ENCODE results near the gene SNX19.
"Not testable (repeated sequence)": the region's sequence is repeated elsewhere in the genome, so short reads cannot be mapped to it uniquely, and the experiment has no call there.

The SNX19 gene

DNA sequence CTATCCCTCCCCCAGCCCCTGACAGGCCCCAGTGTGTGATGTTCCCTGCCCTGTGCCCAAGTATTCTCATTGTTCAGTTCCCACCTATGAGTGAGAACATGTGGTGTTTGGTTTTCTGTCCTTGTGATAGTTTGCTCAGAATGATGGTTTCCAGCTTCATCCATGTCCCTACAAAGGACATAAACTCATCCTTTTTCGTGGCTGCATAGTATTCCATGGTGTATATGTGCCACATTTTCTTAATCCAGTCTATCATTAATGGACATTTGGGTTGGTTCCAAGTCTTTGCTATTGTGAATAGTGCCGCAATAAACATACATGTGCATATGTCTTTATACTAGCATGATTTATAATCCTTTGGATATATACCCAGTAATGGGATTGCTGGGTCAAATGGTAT lies 60.6 kb downstream of the SNX19 start:
- not testable (repeated sequence) for H3K4me3 ChIP-seq (ENCODE audit: low read length); DNase-seq (ENCODE audit: low read depth, low spot score)

DNA sequence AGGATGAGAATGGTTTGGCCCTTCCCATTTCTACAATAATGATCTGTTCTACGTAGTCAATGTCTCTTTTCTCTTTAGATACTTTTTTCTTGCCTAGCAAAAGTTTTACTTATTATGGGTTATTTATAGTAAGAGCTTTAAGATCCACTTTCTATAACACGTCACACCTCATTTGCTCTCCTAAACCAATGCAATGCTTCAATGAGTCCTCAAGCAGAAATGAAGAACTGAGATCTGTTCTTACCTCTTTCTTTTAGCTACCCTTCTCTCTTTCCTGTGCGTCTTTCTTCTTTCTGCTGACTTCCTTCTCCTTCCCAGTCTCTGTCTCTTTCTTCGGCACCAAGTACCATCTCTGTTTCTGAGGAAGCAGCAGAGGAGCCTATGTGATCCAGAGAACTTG lies 61.8 kb downstream of the SNX19 start:
- no peak overlapping the region for H3K4me3 ChIP-seq (ENCODE audit: low read length)
- DNase-seq (ENCODE audit: low read depth, low spot score), result no peak

DNA sequence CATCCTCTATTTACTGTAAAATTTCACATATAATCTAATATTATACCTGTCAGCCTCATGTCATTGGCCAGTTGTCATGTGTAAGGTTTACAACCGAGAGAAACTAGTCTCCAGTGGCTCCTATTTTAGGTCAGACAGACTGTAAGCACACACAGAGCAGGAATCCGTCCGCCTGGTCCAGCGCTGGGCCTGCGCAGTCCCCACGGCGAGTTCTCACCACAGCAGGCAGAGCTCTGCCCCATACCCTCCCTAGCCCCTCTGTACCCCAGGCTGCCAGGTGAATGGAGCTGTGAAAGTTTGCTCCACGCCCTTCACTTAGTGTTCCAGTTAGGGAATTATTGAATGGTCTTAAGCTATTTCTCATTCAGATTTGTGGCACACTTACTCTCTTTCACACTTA lies 63.7 kb downstream of the SNX19 start:
- DNase-seq (ENCODE audit: low read depth, low spot score), result no peak
- H3K4me3 ChIP-seq (ENCODE audit: low read length), result no peak overlapping the region

DNA sequence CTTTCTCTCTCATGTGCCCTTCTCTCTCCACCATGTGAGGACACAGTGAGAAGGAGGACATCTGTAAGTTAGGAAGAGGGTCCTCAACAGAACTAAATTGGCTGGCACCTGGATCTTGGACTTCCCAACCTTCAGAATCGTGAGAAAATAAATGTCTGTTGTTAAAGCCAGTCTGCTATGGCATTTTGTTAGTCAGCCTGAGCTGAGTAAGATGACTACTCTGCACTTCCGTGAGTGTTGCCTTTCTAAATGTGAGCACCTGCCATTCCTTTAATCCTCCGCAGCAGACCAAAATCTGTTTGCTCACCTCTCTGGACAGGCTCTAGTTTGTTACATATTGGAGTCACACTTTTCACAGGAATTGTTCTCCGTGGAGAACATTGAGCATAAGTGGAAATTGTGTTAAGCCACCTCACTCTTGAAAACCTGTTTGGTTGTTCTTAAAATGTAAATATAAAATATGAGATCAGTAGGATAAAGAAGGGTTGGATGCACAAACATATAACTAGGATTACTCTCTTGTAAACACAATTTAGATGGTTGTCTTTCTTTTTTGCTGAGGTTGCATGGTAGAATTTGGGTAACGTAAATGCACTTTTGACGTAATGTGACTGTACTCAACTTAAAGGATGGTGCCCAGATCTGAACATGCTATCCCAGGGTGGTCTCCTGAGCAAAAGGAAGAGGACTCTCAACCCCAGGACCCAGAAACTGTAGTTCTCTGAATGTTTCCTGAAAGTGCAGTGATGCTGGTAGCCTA lies 65.9 kb downstream of the SNX19 start:
- H3K4me3 ChIP-seq (ENCODE audit: low read length), result no peak overlapping the region
- DNase-seq (ENCODE audit: low read depth, low spot score), result no peak

DNA sequence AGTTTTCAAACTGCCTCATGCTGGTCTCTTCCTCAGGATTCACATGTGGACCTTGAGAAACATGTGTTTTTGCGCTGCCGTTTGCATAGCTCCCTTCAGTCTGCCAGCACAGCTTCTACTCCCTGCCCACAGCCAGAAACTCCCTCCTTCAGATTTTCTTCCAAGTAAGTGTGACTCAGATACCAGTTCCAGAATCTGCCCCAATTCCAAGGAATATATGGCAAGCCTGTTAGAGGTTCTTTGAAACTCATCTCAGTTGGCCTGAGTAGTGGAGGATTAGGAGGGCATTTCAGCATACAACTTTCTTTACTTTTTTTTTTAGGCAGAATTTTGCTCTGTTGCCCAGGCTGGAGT lies 67.1 kb downstream of the SNX19 start:
- DNase-seq (ENCODE audit: low read depth, low spot score), result no peak
- no peak overlapping the region for H3K4me3 ChIP-seq (ENCODE audit: low read length)

DNA sequence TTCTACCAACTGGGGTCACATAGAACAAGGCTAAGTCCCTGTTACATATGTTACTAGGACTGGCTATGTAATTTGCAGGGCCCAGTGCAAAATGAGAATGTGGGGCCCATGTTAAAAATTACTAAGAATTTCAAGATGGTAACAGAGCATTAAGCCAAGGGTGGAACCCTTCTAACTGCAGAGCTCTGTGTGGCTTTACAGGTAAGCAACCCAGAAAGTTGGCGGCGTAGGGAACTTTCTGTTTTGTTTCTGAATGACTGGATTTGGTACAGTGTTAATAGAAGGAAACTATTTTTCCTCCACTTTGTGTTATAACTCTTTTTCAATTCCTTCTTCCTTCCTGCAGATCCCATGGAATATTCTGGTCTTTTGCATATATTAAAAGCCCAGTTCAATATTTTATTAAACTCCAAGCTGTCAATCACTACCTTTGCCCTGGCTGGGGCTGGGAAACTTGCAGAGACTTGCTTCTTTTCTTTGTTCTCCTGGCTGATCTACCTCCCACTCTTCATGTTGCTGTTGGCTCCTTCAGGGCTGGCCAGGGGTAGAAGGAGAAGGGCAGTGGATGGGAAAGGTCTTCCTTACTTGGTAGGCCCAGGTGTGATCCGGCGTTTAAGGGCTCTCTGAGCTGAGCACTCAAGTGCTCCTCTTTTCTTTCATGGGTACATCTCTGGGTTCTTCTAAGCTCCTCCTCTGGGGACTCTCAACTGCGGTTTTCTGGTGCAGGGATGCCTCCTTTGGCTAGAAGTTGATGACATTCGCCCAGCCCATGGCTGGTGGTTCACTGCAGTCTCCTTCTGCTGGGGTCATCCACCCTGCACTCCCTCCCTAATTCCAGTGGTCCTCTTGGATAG lies 67.7 kb downstream of the SNX19 start:
- no peak for DNase-seq (ENCODE audit: low read depth, low spot score)

DNA sequence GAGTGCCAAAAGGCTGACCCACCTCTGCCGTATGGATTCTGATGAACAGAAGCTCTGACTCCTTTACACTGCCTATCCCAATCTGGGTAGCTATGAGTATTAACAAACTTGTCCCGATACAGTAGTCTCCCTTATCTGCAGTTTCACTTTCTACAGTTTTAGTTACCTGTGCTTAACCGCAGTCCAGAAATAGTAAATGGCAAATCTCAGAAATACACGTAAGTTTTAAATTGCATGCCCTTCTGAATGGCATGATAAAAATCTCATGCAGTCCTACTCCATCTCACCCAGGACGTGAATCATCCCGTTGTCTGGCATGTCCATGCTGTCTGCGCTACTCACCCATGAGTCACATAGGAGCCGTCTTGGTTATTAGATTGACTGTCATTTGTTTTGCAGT lies 68.8 kb downstream of the SNX19 start:
- no peak overlapping the region for H3K4me3 ChIP-seq (ENCODE audit: low read length)
- DNase-seq (ENCODE audit: low read depth, low spot score), result no peak

More for the DNA sequence above, 67.7 kb downstream of the SNX19 start:
- H3K4me3 ChIP-seq (ENCODE audit: low read length), result no peak overlapping the region

DNA sequence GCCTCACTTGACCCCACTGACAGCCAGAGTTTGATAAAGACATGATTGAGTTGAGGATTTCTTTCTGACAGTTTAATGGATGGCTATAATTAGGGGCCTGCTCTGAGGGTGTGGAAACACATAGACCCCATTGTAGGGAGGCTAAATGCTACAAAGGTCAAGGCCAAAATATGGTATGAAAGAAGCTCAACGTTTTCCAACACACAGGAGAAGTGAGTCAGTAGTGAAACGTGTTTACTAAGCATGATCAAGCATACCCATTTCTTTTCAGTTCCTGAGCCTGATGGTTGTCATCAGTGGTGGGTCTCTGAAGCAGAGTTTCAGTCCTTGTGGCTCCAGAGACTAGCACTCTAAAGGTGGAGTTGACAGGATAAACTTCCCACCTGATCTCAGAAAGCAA lies 69.7 kb downstream of the SNX19 start:
- DNase-seq (ENCODE audit: low read depth, low spot score), result no peak
- H3K4me3 ChIP-seq (ENCODE audit: low read length), result no peak overlapping the region

DNA sequence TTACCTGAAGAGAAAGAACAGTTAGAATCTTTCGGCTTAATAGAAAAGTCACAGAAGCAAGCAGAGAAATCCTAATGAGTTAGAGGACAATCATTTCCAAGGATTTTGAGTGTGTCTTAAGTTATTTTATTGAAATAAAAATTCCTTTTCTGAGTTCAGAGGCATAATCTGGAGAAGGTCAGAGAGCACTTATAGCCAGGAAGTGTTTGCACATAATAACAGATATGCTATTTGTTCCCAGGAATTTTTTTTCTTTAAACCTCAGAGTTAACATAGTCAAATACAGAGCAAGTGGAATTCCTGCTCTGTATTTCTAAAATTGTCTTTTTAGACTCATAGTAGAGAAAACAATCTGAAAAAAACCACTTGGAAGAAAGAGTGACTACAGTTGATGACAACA lies 74.3 kb downstream of the SNX19 start:
- DNase-seq (ENCODE audit: low read depth, low spot score), result no peak
- H3K4me3 ChIP-seq (ENCODE audit: low read length), result no peak overlapping the region

DNA sequence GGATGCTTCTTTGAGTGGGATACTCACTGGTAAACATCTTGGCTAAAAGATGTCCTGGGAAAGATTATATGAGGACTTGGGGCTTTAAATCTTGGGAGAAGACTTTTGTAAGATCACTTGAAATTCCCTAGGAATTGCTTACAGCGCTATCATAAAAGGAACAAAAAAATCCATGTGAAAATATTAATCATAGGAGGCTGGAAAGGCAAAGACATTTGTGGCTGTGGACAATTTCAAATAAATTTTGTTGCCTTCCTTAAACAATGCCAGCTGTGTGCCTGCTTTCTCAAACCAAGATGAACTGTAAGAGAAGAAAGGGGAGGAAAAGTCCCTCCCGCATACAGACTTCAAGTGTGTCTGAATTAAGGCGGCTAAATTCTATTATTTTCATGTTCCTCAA lies 75.6 kb downstream of the SNX19 start:
- DNase-seq (ENCODE audit: low read depth, low spot score), result no peak
- H3K4me3 ChIP-seq (ENCODE audit: low read length), result no peak overlapping the region

DNA sequence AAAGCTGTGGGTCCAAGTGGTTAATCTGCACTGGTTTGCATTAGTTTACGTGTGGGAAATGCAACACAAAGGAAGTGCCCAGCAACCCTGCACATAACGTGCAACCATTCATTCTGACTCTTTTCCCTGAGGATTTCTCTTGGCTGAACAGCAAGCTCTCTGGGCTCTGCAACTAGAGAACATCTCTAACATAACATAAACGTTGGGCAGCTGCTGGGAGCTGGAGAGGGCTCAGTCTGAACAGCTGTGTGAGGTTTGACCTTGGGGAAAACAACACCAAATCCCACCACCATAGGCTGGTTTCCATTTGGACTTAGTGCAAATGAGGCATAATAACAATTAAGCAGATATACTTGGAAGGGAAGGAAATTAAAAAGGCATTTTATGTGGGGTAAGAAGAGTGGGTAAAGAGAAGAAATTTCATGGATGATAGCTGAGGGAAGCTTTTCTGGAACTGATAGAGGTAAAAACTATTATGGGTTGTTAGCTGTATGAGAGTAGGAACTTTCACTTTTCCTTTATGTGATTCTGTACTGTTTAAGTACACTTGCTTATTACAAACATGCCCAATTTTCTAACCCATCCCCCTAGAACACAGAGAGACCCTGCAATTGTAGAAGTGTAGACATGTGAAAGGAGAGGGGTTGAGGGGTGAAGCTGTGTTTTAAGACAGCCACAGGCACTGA lies 76.2 kb downstream of the SNX19 start:
- DNase-seq (ENCODE audit: low read depth, low spot score), result no peak
- H3K4me3 ChIP-seq (ENCODE audit: low read length), result no peak overlapping the region

DNA sequence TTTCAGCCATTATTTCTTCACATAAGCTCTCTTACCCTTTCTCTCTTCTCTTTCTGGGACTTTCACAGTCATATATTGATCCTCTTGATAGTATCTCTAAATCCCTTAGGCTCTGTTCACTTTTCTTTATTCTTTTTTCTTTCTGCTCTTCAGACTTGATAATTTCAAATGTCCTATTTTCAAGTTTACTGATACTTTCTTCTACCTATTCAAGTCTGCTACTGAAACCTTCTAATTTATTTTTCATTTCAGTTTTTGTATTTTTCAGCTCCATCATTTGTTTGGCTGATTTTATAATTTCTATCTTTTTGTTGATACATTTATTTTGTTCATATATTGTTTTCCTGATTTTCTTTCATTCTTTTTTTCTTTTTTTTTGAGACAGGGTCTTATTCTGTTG lies 79.1 kb downstream of the SNX19 start:
- no peak overlapping the region for H3K4me3 ChIP-seq (ENCODE audit: low read length)
- DNase-seq (ENCODE audit: low read depth, low spot score), result no peak

DNA sequence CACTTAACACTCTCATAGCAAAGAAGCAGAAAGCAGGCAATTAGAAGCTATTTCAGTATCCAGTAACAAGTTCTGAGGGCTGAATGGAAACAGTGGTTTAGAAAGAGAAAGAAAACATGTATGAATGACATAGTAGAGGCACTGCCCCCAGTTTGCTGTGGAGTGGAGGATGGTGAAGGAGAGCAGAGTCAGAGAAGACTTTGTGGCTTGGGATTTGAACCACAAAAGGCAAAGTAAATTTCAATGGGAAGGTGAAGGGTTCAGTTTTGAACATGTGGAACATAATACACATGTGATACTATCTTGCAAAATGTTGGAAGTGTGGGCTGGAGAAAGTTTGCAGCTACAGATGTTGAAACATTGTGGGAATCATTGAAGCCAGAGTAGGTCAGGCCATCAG lies 81.4 kb downstream of the SNX19 start:
- no peak for DNase-seq (ENCODE audit: low read depth, low spot score)
- H3K4me3 ChIP-seq (ENCODE audit: low read length), result no peak overlapping the region

DNA sequence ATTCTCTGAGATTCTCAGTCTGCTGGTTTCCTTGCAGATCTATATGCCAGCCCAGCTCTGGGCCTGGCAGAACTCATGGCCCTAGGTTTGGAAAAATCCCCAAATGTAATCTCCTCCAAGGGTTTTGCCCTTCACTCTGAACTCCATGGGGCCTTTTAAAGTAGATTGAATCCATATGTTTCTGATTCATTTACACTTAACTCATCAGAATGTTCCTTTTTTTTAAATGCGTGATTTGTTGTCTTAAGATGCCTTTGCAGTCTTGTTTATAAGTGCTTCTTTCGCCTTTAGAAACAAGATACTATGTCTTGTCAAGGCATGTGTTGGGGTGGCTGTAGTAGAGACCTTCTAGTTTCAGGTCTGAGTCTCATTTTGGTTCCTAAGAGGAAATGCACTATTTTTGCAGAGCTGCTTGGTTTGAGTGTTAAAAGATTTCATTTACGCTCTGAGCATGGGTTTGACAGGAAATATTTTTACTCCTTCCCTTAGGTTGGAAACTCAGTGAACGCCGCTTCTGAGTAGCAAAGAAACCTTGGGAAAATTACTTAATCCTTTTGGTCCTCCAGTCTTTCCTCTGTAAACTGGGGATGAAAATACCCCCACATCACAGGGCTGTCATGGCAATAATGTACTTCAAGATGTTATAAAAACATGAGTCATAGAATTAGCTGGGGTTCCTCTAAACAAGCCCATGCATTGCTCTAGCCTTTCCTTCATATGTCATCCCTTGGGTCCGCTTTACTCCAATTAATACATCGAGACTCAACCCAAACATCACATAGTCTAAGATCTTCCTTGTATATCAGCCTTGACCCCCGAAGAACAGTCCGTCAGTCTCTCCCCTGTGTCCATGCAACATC lies 83.5 kb downstream of the SNX19 start:
- DNase-seq (ENCODE audit: low read depth, low spot score), result no peak
- no peak overlapping the region for H3K4me3 ChIP-seq (ENCODE audit: low read length)

DNA sequence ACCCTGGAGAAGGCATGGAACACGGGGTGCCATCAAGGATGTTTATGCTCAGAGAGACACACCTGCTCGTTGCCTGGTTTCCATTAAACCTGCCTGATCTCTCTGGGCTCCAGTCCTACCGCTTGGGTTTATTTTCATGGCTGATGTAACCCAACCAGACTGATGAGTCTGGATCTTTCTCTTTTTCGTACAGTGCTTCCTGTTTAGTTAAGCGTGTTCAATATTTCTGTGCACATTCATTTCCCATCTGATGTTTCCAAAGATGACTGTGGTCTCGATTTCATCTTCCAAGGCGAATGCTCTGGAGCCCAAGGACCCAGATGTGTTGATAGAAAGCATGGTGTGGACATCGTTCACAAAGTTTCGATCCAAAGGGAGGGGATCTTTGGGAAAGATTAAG lies 84.3 kb downstream of the SNX19 start:
- H3K4me3 ChIP-seq (ENCODE audit: low read length), result no peak overlapping the region
- DNase-seq (ENCODE audit: low read depth, low spot score), result no peak

DNA sequence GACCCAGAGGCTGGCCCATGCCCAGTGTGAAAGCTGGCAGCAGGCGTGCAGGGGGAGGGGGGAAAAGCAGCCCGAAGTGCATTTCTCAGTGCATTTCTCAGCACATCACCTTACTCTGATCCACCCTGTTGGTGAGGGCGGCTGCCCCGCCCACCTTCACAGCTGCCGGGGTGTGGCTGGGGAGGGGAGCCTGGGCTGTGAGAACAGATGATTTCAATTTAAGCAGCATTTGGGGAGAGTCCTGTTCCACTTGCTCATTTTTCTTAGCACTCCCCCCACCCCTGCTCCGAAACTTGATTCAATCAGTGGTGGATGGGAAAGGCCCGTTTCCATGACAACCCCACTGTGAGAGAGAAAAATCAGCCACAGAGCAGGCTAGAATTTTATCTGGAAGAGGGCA lies 84.8 kb downstream of the SNX19 start:
- H3K4me3 ChIP-seq (ENCODE audit: low read length), result no peak overlapping the region
- no peak for DNase-seq (ENCODE audit: low read depth, low spot score)

DNA sequence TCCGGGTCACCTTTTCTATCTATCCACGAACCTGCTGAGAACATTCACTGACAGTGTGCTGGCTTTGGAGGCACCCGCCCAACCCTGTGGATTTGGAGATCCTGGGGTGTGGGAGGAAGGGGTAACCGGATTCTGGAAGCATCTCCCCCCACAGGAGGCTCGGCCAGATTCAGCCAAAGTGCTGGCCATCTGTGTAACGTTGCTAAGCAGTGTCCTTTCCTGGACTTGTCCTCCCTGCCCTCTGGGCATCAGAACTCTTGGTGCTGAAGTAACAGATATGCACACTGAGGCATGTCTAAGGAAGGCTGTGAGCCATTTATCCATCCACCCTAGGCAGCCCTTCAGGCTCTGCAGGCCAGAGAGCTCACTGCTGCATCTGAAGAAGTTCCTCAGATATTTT lies 85.7 kb downstream of the SNX19 start:
- no peak for DNase-seq (ENCODE audit: low read depth, low spot score)
- H3K4me3 ChIP-seq (ENCODE audit: low read length), result no peak overlapping the region

DNA sequence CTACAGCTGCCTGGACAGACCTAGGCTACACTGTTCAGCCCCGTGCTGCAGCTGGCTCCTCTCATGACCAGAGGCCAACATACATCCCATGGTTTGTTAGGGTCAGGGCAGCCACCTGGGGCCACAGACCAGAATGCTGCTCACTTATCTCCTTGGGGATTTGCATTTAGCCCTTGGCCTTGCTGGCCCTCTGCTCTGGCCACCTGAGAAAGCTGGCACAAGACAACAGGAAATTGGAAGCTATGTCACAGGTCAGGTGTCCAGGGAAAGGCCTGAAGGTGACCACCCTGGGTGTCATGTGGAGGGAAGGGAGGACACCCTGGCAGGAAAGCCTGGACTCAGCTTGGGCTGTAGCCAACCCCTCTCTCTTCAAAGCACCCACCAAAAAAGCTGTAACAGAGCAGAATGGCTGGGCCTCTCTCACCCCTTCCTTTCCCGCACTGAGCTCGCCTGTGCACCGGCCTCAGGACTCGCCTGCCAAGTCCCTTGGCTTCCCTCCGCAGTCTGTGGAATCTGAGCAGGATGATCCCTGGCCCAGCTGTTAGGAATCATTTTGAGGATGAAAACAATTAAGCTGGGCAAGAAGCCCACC lies 86.3 kb downstream of the SNX19 start:
- DNase-seq (ENCODE audit: low read depth, low spot score), result no peak
- H3K4me3 ChIP-seq (ENCODE audit: low read length), result no peak overlapping the region

DNA sequence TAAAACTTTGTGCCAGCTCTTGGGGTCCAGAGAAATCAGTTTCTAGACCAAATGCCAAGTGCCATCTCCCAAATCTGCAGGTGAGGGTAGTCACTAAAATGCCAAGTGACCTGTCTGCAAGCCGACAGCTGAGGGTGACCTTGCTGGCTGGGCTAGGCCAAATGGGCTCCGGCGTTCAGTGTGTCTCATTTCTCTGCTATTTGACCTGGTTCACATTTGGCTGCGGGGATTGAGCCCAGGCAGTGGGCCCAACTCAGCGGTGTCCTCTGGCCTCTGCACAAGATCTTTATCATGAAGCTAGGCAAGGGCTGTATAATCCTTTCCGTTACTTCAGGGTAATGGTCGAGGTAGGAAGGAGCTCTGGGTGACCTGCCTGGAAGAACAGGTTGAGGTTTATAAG lies 87.5 kb downstream of the SNX19 start:
- H3K4me3 ChIP-seq (ENCODE audit: low read length), result no peak overlapping the region
- DNase-seq (ENCODE audit: low read depth, low spot score), result no peak

Data from Jurkat, Clone E6-1 (cell line).